Right lobe of liver (tissue), 4 donors: ENCODE data around the gene NCKAP5L.
"Not testable (repeated sequence)": the region's sequence is repeated elsewhere in the genome, so short reads cannot be mapped to it uniquely, and the experiment has no call there.

ENCODE experiments used
- CTCF ChIP-seq, 4 donors: fragments of 200-600 bp in 3 of 4; fragments of 450-650 bp in 1 of 4; IDR thresholded peaks; one replicate each; pipeline versions ENCODE4 v1.5.1 to v1.8.0; 2016 to 2022; ENCODE audit warnings: antibody characterized with exemption in 4 of 4, mild to moderate bottlenecking in 2 of 4
- POLR2A ChIP-seq: fragments of 450-650 bp; IDR thresholded peaks from one replicate; pipeline ENCODE4 v1.6.1; 2017; ENCODE audit warnings: antibody characterized with exemption, mild to moderate bottlenecking
- donor health status: DM: no; HTN: no; CAD: no.
- donor health status: DM: no; HTN: no; CAD: no.
- donor health status: DM: no; HTN: yes; CAD: no.

- TF ChIP-seq CTCF (IDR thresholded peaks at IDR 0.05); POLR2A: not testable (repeated sequence)
Measured at GRCh38 chr12:49871811-49872251, 43.6 kb upstream of the NCKAP5L start.
